Gastroesophageal sphincter (tissue), 4 donors: ENCODE data around the gene SDE2. TPM values are rescaled to one million over a fixed set of nuclear protein-coding genes. Genes with fewer than 3 reads are reported as not detected.

Experiments used
- ATAC-seq: fragments of 150-250 bp; one replicate; pipeline ENCODE4 v1.9.1; 2016; ENCODE audit warnings: mild to moderate bottlenecking, moderate library complexity
- H3K27ac ChIP-seq, 4 donors: fragments of 200-600 bp; sonication (generic) in 3 of 4; 1 replicate in 3 of 4; 2 replicates in 1 of 4; pipeline ENCODE4 v1.5.1; 2016 to 2019
- H3K27me3 ChIP-seq: fragments of 200-600 bp; sonication (generic); one replicate; pipeline ENCODE4 v1.5.1; 2019
- H3K36me3 ChIP-seq, 2 donors: fragments of 200-600 bp; sonication (generic); one replicate each; pipeline ENCODE4 v1.5.1; 2019; ENCODE audit warnings: control low read depth in 1 of 2
- H3K4me1 ChIP-seq, 3 donors: fragments of 200-600 bp; sonication (generic); 1 replicate in 2 of 3; 2 replicates in 1 of 3; pipeline ENCODE4 v1.5.1; 2016 to 2019; ENCODE audit warnings: control low read depth in 2 of 3
- H3K4me3 ChIP-seq, 2 donors: fragments of 200-600 bp; sonication (generic); one replicate each; pipeline ENCODE4 v1.5.1; 2019; ENCODE audit warnings: mild to moderate bottlenecking in 1 of 2, moderate library complexity in 1 of 2
- H3K9me3 ChIP-seq, 3 donors: fragments of 200-600 bp; sonication (generic); one replicate each; pipeline ENCODE4 v1.5.1; 2017 to 2019; ENCODE audit warnings: control low read depth in 2 of 3
- EP300 ChIP-seq: sonication (generic); formaldehyde crosslinking; IDR thresholded peaks from one replicate; pipeline ENCODE4 v1.6.1; 2017; ENCODE audit warnings: antibody characterized with exemption, mild to moderate bottlenecking
- POLR2A ChIP-seq, 2 donors: fragments of 450-650 bp; IDR thresholded peaks; one replicate each; pipeline ENCODE4 v1.6.1; 2017; ENCODE audit warnings: antibody characterized with exemption in 2 of 2, mild to moderate bottlenecking in 2 of 2, moderate library complexity in 1 of 2
- POLR2AphosphoS5 ChIP-seq: sonication (generic); formaldehyde crosslinking; IDR thresholded peaks from one replicate; pipeline ENCODE4 v1.6.1; 2017; ENCODE audit warnings: antibody characterized with exemption
- WGBS, 2 donors: methylation state at CpG; one replicate each; pipeline ENCODE4 v1.1.5; 2018; ENCODE audit warnings: low coverage in 1 of 2; 5-methylcytosine and 5-hydroxymethylcytosine counted together
- total RNA-seq, 4 donors: library from RNA; depleted of rRNA; stranded (reverse); fragments of >200 nt; gene quantifications; one replicate each; pipeline ENCODE4 v1.1.0, GENCODE V29; 2016
- TF ChIP-seq, protein P1 (sequence below), 4 experiments: fragments of 200-600 bp in 2 of 4; fragments of 450-650 bp in 2 of 4; sonication (generic) in 1 of 4; IDR thresholded peaks; one replicate each; pipeline ENCODE4 v1.5.1; 2017 to 2019; ENCODE audit warnings: antibody characterized with exemption in 4 of 4, mild to moderate bottlenecking in 2 of 4, moderate library complexity in 2 of 4

The SDE2 gene
- total RNA-seq, 4 donors from 2014 or later, result 15.9 to 23.2 (median 21.2) TPM

DNA sequence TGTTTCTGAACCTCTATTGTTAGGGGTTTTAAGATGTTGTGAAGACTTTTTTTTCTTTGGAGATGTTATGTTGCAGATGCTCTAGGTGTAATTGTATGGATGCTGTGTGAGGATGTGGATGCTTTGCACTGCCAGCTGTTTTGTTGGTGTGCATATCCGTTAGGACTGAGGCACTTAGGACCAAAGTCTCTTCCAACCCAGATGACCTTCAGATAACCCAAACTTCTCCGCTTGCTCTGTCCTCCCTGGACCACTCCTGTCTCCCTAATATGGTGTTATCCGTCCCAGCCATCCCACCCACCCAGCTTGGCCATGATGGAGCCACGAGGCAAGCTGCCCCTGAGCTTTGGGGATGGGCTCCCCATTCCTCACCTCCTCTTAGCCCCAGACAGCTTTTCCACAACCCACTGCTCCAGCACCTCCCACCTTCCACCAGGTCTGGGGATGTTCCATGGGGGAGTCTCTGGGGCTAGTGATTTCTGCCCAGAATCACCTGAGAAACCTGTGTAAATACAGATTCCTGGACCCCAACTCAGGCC, 53.0 kb downstream of the SDE2 start:
- ATAC-seq, result no peak
- H3K4me1 ChIP-seq, result peaks cover 0 to 8% (median 6%) of the 10 kb centered on the region in 3 donors
- peaks cover 24% of the 10 kb centered on the region for H3K27me3 ChIP-seq
- H3K4me3 ChIP-seq, result no peak overlapping the region
- no peaks in the 10 kb centered on the region for H3K36me3 ChIP-seq
- H3K27ac ChIP-seq, result no peak overlapping the region
- H3K9me3 ChIP-seq, result no peaks in the 10 kb centered on the region
- WGBS, 2 donors, result 60 to 67% methylated on average over 1 to 4 of the region's 4 CpGs
- no peak for TF ChIP-seq POLR2AphosphoS5
- no peak for TF ChIP-seq EP300
- TF ChIP-seq POLR2A (IDR thresholded peaks at IDR 0.05), result no peak
- TF ChIP-seq, protein P1, sequence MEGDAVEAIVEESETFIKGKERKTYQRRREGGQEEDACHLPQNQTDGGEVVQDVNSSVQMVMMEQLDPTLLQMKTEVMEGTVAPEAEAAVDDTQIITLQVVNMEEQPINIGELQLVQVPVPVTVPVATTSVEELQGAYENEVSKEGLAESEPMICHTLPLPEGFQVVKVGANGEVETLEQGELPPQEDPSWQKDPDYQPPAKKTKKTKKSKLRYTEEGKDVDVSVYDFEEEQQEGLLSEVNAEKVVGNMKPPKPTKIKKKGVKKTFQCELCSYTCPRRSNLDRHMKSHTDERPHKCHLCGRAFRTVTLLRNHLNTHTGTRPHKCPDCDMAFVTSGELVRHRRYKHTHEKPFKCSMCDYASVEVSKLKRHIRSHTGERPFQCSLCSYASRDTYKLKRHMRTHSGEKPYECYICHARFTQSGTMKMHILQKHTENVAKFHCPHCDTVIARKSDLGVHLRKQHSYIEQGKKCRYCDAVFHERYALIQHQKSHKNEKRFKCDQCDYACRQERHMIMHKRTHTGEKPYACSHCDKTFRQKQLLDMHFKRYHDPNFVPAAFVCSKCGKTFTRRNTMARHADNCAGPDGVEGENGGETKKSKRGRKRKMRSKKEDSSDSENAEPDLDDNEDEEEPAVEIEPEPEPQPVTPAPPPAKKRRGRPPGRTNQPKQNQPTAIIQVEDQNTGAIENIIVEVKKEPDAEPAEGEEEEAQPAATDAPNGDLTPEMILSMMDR (IDR thresholded peaks at IDR 0.05), result no peak

DNA sequence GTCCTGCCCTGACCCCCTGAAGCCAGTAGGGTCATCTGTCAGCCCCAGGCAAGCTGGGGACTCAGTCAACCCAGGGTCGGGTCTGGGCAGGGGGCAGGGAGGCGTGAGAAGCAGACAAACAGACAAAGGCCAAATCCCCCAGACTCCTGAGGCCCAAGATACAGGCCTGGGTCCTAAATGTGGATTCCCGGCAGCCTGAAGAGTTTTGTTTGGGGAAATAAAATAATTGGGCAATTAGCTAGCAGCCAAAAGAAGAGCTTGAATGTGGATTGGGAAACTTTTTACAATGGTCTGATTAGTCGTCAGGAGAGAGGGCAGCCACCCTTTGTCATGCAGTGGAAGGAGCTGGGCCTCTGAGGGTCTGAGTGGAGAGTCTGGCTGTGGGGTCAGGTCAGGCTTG, 53.6 kb downstream of the SDE2 start:
- Histone ChIP-seq H3K27me3 (peaks cover 18% of the 10 kb centered on the region), H3K9me3 (no peaks in the 10 kb centered on the region), H3K4me3 (no peak overlapping the region), H3K4me1 (peaks cover 0 to 14% (median 11%) of the 10 kb centered on the region in 3 donors), H3K36me3 (no peaks in the 10 kb centered on the region), H3K27ac (no peak overlapping the region)
- no peak for ATAC-seq
- 58 to 85% methylated on average over 1 to 2 of the region's 4 CpGs for WGBS, 2 donors
- TF ChIP-seq, protein P1 (IDR thresholded peaks at IDR 0.05), result no peak
- TF ChIP-seq POLR2A (IDR thresholded peaks at IDR 0.05) (no peak), EP300 (no peak), POLR2AphosphoS5 (no peak)

DNA sequence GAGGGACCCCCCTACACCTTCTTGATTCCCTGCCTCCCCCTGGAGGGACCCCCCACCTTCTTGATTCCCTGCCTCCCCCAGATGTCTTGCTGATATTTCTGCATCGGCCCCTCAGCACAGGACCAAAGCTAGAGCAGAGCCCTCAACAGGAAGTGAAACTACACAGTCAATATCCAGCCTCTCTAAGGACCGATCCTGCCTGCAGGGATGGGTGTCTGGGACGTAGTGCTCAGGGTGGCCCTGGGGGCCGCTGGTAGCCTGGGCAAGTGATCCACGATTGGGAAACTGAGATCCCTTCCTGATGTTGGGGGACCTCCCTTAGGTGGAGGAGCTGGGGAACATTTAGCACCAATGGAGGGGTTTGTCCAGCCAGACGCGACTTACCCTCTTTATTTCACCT, 54.2 kb downstream of the SDE2 start:
- TF ChIP-seq POLR2AphosphoS5 (no peak), EP300 (no peak), POLR2A (IDR thresholded peaks at IDR 0.05) (no peak)
- TF ChIP-seq, protein P1 (IDR thresholded peaks at IDR 0.05), result no peak
- WGBS, 2 donors, result no CpG with 5 or more reads among the region's 7 CpGs
- Histone ChIP-seq H3K4me1 (peaks cover 0 to 20% (median 12%) of the 10 kb centered on the region in 3 donors), H3K4me3 (no peak overlapping the region), H3K27me3 (peaks cover 16% of the 10 kb centered on the region), H3K9me3 (no peaks in the 10 kb centered on the region), H3K27ac (no peak overlapping the region), H3K36me3 (no peaks in the 10 kb centered on the region)
- no peak for ATAC-seq

DNA sequence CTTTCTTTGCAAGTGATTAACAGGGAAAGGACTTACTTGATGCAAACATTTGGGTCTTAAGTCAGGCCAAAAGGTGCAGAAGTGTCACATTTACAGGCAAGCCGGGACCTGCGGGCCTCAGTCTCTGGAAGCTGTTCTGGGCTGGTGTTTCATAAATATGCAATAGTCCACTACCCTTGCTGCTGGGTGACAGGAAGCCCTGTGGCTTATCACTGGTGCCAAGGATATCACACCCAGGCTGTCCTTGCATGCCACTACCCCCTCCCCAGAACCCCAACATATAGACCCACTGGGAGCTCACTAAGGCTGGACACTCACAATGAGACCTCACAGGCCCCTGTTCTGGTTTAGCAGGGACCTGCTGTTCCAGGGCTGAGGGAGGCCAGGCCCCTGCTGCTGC, 54.8 kb downstream of the SDE2 start:
- Histone ChIP-seq H3K27ac (no peak overlapping the region), H3K36me3 (no peaks in the 10 kb centered on the region), H3K4me3 (no peak overlapping the region), H3K4me1 (peaks cover 0 to 26% (median 12%) of the 10 kb centered on the region in 3 donors), H3K9me3 (no peaks in the 10 kb centered on the region), H3K27me3 (peaks cover 19% of the 10 kb centered on the region)
- ATAC-seq, result no peak
- no peak for TF ChIP-seq EP300
- TF ChIP-seq POLR2AphosphoS5, result no peak
- TF ChIP-seq POLR2A (IDR thresholded peaks at IDR 0.05), result no peak
- TF ChIP-seq, protein P1 (IDR thresholded peaks at IDR 0.05), result no peak
- WGBS, 2 donors, result no CpG with 5 or more reads among the region's 2 CpGs

DNA sequence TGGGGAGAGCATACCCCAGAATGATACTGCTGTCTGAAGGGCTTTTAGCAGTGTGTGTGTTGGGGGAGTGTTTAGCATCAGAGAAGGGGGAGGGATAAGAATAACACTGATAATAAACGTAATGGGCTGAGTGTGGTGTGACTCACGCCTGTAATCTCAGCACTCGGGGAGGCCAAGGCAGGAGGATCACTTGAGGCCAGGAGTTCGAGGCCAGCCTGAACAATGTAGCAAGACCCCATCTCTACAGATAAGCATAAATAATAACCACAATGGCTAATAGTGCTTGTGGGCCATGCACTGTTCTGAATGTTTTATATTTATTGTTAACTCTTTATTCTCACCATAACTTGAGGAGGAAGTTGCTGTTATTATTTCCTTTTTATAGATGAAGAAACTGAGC, 55.6 kb downstream of the SDE2 start:
- H3K27me3 ChIP-seq, result peaks cover 18% of the 10 kb centered on the region
- ATAC-seq, result no peak
- H3K4me3 ChIP-seq, result no peak overlapping the region
- no peaks in the 10 kb centered on the region for H3K9me3 ChIP-seq
- TF ChIP-seq EP300 (no peak), POLR2A (IDR thresholded peaks at IDR 0.05) (no peak), POLR2AphosphoS5 (no peak)
- TF ChIP-seq, protein P1 (IDR thresholded peaks at IDR 0.05), result no peak
- peaks cover 0 to 26% (median 12%) of the 10 kb centered on the region in 3 donors for H3K4me1 ChIP-seq
- WGBS, 2 donors, result 80 to 92% methylated on average over 4 of the region's 4 CpGs
- H3K27ac ChIP-seq, result no peak overlapping the region
- no peaks in the 10 kb centered on the region for H3K36me3 ChIP-seq
